Activated CD4-positive, alpha-beta T cell treated with anti-CD3 and anti-CD28 coated beads for 48 hours (primary cell): ENCODE results near the gene EGFL6.
"Not testable (repeated sequence)": the region's sequence is repeated elsewhere in the genome, so short reads cannot be mapped to it uniquely, and the experiment has no call there.

Source experiments
- DNase-seq: peaks from one replicate; pipeline ENCODE4 v3.0.0-alpha.2; 2020

EGFL6 gene

DNA sequence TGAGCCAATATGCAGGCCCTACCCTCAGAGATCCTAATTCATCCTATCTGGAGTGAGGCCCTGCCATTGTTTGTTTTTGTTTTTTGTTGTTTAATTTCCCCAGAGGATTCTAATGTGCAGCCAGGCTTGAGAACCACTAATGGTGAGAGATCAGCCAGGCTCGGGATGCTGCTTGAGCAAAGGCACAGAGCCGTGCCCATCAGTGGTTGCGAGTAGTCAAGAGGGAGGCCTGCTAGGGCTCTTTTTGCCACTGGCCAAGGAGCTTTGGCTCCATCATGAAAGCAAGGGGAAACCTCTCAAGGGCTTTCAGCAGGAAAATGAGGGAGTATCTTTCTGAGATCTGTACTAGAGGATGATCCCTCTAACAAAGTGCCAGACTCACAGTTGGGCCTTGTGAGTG is 86.3 kb downstream of the EGFL6 start:
- DNase-seq = no peak

DNA sequence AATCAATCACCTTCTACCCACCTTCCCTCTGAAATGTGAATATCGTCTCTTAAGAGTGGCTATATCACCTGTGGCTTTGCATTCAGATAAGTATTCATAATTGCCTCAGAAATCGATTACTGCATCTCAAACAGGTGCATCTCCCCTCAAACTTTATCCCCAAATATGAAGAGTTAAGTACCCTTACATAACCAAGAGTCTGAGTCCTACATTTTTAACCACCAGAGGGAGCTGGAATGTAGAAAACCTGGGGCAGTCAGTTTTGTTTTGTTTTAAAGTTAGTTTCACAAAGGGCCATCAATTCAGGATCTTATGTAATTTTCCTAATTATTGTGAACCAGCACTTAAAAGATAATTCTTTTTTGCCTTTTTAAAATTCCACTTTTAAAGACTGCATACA is 89.2 kb downstream of the EGFL6 start:
- DNase-seq = no peak

DNA sequence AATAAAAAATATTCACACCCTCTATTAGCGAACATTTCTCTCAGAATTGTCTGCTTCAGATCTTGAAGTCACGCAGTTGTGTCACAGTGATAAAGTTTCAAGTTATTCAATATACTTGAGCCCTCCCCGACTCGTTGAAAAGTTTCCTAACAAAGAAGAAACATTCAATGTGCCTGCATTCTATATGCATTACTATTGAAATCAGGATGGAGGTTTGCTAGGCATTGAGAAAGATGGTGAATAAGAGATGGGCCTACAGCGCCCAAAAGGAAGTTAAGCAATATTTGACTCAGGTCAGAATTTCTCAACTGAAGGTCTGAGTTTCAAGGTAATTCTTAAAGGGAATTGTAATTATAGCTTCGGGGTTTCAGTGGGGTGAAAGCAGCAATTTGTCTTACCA is 89.7 kb downstream of the EGFL6 start:
- DNase-seq = no peak

DNA sequence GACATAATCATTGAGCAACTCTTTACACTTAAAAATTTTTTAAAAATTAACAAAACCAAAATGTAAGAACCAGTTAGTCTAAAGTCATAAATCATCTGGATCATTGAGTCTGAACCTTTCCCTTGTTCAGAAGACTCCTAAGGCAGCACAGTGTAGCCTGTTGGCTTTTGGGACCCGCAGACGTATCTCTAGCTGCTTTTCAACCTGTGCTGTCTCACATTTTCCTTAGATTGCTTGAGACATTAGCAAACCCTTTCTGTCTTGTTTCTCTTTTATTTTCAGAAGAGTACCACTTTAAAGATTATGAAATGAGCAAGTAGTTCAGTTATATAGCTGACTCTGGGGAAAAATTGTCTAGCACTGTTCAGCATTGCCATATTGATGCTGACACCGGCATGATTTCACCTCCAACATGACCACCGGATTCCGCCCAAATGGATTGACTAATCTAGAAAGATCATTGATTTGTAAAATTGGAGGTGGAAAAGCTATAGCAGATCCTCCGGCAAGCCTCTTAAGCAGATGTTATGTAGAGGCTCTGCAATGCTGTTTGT is 92.4 kb downstream of the EGFL6 start:
- peak; percentile 9 for DNase-seq

DNA sequence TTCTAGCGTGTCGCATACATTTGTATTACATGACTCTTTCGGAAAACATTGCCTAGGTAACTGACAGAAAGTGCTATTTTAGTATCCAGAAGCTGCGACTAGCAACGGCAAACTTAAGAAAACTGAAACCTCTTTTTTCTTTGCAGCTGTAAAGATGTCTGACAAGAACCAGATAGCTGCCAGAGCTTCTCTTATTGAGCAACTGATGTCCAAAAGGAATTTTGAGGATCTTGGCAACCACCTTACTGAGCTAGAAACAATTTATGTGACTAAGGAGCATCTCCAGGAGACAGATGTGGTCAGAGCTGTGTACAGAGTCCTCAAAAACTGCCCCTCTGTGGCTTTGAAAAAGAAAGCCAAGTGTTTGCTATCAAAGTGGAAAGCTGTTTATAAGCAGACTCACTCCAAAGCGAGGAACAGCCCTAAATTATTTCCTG is 93.0 kb downstream of the EGFL6 start:
- DNase-seq = no peak

DNA sequence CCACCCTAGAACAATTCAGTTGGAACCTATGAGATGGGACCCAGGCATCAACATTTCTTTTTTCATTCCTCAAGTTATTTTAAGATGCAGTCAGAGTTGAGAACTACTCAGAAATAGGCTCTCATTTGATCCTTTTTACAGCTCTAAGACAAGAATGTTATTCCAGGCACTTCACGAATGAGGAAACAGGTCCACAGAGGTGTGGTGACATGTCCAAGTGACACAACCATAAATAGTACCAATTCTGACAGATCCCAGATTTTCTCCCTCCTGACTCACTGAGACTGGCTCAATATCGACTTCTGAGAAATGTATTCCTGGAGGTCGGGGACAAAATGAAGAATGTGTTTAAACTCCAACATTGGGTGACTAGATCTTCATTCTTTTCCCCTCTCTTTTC is 94.6 kb downstream of the EGFL6 start:
- no peak for DNase-seq

DNA sequence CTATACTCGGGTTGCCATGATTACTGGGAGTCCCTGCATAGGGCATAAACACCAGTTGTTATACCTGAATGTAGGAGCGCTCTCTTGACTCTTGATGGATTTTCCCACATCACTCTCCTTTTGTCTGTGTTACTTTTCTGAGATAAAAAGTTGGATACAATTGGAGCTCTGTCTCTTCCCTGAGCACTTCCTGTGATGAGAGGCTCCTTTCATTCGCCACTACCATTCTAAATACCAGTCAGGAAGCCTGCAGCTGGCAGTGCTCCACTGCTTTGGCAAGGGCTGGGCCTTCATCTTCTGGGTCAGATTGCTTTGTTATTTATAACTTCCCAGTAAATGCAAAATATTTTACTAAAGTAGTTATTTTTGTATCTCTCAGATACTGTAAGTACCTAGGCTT is 97.4 kb downstream of the EGFL6 start:
- no peak for DNase-seq

DNA sequence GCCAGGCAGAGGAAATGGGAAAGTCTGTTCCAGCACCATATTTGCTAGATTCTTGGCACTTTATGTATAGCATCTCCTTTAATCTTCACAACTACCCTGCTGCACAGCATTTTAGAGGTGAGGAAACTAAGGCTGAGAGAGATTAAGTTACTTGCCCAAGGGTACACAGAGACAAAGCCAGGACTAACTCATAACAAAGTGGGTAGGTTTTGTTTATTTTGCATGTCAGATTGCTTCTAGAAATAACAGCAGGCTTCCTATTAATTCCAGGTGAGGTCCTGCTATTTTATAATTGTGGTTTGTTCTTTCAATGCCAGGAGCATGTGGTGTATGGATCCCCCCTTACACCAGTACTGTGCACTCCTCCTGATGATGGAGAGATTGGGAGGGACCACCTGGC is 98.5 kb downstream of the EGFL6 start:
- DNase-seq = no peak

DNA sequence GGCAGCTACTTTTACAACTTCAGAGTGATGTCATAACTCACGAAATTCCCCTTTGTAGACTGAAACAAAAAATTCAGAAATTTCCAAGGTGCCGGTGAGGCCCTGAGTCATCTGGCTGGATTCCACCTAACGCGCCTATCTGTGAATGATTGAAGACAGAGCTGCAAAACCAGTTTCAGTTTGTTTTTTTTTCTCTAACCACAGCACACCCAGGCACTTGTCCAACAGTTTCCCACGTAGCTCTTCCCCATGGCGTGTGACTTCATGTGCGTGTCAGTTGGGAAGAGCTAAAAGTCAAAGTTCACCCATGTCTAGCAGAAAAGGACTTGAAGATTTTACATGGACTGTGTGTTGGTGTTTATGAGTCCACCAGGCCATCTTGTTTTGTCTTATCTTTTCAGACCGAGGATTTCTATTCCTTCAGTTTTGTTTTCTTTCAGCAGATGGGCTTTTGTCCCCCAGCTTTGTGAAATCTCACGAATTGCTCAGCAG is 99.9 kb downstream of the EGFL6 start:
- DNase-seq = peak; percentile 65

DNA sequence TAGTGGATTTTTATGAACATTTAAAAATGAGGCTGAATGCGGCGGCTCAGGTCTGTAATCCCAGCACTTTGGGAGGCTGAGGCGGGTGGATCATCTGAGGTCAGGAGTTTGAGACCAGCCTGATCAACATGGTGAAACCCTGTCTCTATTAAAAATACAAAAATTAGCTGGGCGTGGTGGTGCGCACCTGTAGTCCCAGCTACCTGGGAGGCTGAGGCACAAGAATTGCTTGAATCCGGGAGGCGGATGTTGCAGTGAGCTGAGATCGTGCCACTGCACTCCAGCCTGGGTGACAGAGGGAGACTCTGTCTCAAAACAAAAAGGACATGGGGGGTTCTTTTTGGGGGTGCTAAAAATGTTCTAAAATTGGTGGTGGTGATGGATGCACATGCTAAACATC is 100.4 kb downstream of the EGFL6 start:
- DNase-seq = not testable (repeated sequence)

DNA sequence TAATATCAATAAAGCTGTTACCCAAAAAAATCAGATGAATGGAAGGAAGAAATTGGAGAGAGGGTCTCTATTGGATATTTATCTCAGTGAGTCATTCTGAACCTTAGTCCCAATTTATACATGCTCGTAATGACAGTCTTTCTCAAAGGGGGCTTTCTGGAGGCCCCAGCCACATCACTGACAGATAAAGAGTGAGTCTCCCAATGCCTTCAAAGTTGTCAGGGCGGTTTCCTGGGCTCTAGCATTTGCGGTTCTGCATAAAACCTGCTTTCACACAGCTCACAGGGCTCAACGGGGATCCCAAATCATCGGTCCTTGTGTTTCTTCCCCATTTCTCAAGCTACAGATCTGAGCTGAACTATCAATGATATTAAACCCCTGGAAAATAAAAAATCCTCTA is 100.8 kb downstream of the EGFL6 start:
- DNase-seq = no peak

DNA sequence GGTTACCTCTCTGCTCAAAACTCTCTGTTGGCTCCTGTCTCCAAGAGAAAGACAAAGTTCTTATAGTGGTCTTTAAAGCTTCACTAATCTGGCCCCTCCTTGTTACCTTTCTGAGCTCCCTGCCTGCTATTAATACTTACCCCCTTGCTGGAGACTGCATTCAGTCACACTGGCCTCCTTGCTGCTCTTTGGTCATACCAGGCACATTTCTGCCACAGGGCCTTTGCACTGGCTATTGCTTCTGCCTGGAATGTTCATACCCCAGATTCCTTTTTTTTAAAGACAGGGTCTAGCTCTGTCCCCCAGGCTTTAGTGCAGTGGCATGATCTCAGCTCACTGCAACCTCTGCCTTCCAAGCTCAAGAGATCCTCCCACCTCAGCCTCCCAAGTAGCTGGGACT is 103.6 kb downstream of the EGFL6 start:
- no peak for DNase-seq

DNA sequence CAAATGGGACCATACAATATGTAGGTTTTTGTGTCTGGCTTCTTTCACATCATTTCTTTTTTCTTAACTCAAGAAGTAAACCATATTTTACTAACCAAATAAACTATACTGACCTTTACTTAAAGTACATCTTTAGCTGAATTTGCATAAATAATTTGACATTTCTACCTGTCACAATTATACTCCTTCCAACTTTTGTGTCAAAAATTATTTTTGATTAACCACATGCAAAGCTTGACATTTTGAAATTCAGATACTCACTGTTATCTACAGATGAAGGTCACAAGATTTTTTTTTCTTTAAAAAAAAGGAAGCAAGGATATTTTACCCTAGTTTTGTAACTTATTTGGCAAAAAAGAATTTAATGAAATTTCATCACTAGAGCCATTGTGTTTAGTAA is 107.5 kb downstream of the EGFL6 start:
- no peak for DNase-seq

DNA sequence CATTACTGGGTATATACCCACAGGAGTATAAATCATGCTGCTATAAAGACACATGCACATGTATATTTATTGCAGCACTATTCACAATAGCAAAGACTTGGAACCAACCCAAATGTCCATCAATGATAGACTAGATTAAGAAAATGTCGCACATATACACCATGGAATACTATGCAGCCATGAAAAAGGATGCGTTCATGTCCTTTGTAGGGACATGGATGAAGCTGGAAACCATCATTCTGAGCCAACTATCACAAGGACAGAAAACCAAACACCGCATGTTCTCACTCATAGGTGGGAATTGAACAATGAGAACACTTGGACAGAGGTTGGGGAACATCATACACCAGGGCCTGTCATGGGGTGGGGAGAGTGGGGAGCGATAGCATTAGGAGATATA is 110.3 kb downstream of the EGFL6 start:
- not testable (repeated sequence) for DNase-seq

DNA sequence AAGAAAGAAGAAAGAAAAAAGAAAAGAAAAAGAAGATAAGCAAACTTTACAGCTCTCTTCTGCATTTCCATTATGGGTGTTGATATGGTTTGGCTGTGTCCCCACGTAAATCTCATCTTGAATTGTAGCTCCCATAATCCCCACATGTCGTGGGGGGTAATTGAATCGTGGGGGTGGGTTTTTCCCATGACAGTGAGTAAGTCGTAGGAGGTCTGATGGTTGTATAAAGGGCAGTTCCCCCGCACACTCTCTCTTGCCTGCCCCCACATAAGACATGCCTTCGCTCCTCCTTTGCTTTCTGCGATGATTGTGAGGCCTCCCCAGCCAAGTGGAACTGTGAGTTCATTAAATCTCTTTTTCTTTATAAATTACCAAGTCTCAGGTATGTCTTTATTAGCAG is 112.2 kb downstream of the EGFL6 start:
- DNase-seq = no peak
